HL-60 (cell line): Measurements from ENCODE around the gene IL9.
"Not testable (repeated sequence)": the region's sequence is repeated elsewhere in the genome, so short reads cannot be mapped to it uniquely, and the experiment has no call there.

ENCODE experiments used
- DNase-seq, 2 experiments: peaks; one replicate each; pipeline ENCODE4 v3.0.0-alpha.2; 2010 to 2020; ENCODE audit warnings: low read depth in 1 of 2, low spot score in 1 of 2
- H3K27ac ChIP-seq: fragments of 250-450 bp; sonication (Bioruptor Pico); replicated peaks from 2 replicates; pipeline ENCODE4 v1.5.1; 2020; ENCODE audit warnings: mild to moderate bottlenecking, moderate library complexity
- H3K27me3 ChIP-seq: fragments of 250-450 bp; sonication (Bioruptor Pico); 2 replicates; pipeline ENCODE4 v1.5.1; 2021; ENCODE audit warnings: mild to moderate bottlenecking, moderate library complexity; ENCODE audit not compliant: insufficient read depth, poor library complexity, severe bottlenecking
- H3K4me3 ChIP-seq: replicated peaks from 2 replicates; pipeline ENCODE4 v1.5.1; 2011; ENCODE audit warnings: mild to moderate bottlenecking, control low read depth, low read length; ENCODE audit not compliant: insufficient read depth
- GABPA ChIP-seq: IDR thresholded peaks from 2 replicates; pipeline ENCODE4 v1.6.1; 2012; ENCODE audit warnings: low read depth
- POLR2AphosphoS5 ChIP-seq: IDR thresholded peaks from 2 replicates; pipeline ENCODE4 v1.6.1; 2012; ENCODE audit warnings: low read depth
- SPI1 ChIP-seq: IDR thresholded peaks from 2 replicates; pipeline ENCODE4 v1.6.1; 2012; ENCODE audit warnings: low read depth, mild to moderate bottlenecking, borderline replicate concordance
- TF ChIP-seq, protein P1 (sequence below): IDR thresholded peaks from 2 replicates; pipeline ENCODE4 v1.6.1; 2012; ENCODE audit warnings: low read depth; ENCODE audit not compliant: insufficient replicate concordance
- TF ChIP-seq, protein P2 (sequence below): IDR thresholded peaks from one replicate; pipeline ENCODE4 v1.5.1; 2011; ENCODE audit warnings: low read length, control low read depth, inconsistent platforms; ENCODE audit not compliant: insufficient read depth

The IL9 gene

DNA sequence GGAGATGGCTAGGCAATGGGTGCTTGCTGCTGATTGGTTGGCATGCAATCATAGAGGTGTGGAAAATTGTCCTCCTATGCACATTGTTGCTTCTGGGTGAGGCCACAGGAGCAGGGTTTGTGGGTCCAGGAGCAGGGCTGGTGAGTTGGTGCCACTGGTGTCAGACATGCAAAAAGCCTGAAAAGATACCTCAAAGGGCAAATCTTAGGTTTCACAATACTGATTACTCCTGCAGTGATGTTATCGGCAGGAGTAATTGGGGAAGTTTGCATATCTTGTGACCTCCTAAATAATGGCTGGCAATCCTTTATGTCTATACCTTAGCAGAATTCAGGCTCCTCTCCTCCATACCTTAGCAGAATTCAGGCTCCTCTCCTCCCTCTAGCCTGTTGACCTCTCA, 36.0 kb downstream of the IL9 start:
- TF ChIP-seq, protein P1, sequence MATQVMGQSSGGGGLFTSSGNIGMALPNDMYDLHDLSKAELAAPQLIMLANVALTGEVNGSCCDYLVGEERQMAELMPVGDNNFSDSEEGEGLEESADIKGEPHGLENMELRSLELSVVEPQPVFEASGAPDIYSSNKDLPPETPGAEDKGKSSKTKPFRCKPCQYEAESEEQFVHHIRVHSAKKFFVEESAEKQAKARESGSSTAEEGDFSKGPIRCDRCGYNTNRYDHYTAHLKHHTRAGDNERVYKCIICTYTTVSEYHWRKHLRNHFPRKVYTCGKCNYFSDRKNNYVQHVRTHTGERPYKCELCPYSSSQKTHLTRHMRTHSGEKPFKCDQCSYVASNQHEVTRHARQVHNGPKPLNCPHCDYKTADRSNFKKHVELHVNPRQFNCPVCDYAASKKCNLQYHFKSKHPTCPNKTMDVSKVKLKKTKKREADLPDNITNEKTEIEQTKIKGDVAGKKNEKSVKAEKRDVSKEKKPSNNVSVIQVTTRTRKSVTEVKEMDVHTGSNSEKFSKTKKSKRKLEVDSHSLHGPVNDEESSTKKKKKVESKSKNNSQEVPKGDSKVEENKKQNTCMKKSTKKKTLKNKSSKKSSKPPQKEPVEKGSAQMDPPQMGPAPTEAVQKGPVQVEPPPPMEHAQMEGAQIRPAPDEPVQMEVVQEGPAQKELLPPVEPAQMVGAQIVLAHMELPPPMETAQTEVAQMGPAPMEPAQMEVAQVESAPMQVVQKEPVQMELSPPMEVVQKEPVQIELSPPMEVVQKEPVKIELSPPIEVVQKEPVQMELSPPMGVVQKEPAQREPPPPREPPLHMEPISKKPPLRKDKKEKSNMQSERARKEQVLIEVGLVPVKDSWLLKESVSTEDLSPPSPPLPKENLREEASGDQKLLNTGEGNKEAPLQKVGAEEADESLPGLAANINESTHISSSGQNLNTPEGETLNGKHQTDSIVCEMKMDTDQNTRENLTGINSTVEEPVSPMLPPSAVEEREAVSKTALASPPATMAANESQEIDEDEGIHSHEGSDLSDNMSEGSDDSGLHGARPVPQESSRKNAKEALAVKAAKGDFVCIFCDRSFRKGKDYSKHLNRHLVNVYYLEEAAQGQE = no peak
- DNase-seq = no peak
- Histone ChIP-seq H3K27me3 (no peaks in the 10 kb centered on the region), H3K27ac (no peak overlapping the region), H3K4me3 (no peak overlapping the region)

DNA sequence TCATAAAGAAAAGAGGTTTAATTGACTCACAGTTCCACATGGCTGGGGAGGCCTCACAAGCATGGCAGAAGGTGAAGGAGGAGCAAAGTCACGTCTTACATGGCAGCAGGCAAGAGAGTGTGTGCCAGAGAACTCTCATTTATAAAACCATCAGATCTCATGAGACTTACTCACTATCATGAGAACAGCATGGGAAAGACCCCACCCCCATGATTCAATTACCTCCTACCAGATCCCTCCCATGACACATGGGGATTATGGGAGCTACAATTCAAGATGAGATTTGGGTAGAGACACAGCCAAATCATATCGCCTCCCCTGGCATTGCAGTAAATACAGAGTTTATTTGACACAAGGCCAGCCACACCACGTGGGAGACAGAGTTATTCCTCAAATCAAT, 36.5 kb downstream of the IL9 start:
- H3K27me3 ChIP-seq, DNase-seq, H3K27ac ChIP-seq, H3K4me3 ChIP-seq: not testable (repeated sequence)

DNA sequence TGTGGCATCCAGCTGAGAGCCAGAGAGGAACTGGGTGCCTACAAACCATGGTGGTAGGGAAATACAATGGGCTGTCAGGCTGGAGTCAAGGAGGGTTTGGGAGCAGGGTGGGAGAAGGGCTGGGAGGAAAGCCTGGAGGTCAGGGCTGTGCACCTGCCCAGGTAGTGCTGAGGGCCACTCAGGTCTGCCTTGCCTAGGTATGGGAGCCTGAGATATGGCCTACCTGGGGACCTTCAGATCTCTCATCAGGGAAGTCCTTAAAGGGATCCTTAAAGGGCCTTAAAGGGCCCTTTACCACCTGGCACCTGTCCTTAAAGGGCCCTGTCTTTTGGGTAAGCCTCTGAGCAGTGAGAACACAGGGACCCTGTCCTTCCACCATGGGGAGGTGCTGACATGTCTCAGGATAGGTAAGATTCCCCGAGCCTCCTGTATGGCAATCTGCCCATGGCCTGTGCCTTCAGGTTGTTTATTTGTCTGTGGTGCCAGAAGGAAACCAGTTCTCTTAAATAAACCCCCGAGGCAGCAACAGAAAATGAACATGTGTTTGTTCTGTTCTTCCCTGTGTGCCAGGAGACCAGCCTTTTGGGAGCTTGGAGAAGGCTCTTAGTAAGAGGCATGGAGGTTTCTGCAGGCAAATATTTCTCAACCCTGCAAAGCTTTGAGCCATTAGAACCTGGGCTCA, 37.9 kb downstream of the IL9 start:
- Histone ChIP-seq H3K27me3 (no peaks in the 10 kb centered on the region), H3K27ac (no peak overlapping the region), H3K4me3 (no peak overlapping the region)
- TF ChIP-seq SPI1 = no peak
- TF ChIP-seq, protein P2, sequence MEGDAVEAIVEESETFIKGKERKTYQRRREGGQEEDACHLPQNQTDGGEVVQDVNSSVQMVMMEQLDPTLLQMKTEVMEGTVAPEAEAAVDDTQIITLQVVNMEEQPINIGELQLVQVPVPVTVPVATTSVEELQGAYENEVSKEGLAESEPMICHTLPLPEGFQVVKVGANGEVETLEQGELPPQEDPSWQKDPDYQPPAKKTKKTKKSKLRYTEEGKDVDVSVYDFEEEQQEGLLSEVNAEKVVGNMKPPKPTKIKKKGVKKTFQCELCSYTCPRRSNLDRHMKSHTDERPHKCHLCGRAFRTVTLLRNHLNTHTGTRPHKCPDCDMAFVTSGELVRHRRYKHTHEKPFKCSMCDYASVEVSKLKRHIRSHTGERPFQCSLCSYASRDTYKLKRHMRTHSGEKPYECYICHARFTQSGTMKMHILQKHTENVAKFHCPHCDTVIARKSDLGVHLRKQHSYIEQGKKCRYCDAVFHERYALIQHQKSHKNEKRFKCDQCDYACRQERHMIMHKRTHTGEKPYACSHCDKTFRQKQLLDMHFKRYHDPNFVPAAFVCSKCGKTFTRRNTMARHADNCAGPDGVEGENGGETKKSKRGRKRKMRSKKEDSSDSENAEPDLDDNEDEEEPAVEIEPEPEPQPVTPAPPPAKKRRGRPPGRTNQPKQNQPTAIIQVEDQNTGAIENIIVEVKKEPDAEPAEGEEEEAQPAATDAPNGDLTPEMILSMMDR = no peak
- no peak for TF ChIP-seq GABPA
- no peak for TF ChIP-seq POLR2AphosphoS5
- TF ChIP-seq, protein P1 = no peak
- DNase-seq = no peak

DNA sequence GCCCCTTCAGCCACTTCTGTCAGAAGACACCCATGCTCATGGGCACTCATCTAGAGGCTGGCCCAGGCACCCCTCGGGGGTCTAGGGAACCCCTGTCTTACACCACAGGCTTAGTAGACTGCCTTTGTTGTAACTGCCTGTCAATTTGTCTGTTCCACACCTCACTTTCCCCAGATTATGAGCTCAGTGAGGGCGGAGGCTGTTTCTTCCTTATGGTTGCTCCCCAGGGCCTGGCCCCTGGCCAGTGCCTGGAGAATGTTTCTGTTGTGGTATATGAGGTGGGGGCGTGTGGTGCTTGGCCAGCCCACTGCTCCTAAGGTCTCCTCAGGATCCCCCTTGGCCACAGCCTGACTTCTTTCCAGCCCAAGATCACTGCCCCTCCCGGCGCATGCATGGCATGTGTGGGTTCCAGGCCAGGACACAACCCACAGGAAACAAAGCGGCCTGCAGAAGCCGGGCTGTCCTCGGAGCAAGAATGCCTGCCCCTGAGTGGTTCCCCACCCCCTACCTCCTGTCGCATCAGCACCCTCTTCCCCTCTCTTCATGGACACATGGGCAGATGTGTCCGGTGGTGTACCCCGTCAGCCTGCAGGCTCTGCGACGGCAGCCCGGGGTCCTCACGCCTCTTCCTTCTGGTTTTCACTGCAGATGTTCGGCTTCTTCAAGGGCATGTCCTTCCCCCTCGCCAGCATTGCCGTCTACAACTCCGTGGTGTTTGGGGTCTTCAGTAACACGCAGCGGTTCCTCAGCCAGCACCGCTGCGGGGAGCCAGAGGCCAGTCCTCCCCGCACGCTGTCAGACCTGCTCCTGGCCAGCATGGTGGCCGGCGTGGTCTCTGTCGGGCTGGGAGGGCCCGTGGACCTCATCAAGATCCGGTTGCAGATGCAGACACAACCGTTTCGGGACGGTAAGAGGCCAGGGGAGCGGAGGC, 43.5 kb downstream of the IL9 start:
- no peak for DNase-seq
- H3K27ac ChIP-seq = no peak overlapping the region
- TF ChIP-seq POLR2AphosphoS5 (no peak), GABPA (no peak), SPI1 (no peak)
- TF ChIP-seq, protein P2 = no peak
- TF ChIP-seq, protein P1 = no peak
- H3K27me3 ChIP-seq = no peaks in the 10 kb centered on the region
- no peak overlapping the region for H3K4me3 ChIP-seq
